ELF-1 (cell line): ENCODE measurements around the gene PRR12.

Experiments used
- DNase-seq: peaks from one replicate; pipeline ENCODE4 v3.0.0-alpha.2; 2016; ENCODE audit warnings: low read depth, low spot score

Gene PRR12

DNA sequence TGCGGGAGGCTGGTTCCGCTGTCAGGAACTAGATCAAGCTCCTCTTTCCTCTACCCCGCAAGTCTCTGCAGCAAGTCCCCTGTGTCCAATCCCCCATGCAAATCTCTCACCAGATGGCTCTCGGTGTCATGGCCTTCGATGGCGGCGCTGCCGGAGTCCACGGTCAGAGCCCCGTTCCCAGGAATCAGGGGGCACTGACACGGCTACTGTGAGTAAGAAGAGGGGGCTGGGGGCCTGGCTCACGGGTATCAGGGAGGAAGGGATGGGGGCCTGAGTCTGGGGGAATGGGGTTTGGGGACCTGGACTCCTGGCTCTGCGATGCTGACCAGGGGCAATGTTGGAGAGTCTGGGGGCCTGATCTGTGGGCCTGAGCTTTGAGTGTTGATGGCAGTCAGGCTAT, 55.0 kb downstream of the PRR12 start:
- DNase-seq: no peak

DNA sequence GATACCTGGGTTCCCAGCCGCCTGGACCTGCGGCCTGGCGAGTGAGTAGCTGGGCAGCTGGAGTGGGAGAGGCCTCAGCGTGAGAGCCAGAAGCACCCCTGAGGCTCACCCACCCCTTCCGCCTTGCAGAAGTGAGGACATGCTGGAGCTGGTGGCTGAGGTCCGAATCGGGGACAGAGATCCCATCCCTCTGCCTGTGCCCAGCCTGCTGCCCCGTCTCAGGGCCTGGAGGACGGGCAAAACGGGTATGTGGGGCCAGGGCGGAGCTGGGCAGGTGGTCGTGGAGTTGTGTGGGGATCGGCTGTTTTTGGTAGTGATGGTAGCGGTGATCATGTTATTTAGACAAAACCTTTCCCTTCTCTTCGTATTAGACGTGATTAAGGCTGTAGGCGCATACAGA, 55.6 kb downstream of the PRR12 start:
- DNase-seq: no peak

GRCh38 chr19:49651029-49651819, 60.2 kb downstream of the PRR12 start:
- DNase-seq: no peak

DNA sequence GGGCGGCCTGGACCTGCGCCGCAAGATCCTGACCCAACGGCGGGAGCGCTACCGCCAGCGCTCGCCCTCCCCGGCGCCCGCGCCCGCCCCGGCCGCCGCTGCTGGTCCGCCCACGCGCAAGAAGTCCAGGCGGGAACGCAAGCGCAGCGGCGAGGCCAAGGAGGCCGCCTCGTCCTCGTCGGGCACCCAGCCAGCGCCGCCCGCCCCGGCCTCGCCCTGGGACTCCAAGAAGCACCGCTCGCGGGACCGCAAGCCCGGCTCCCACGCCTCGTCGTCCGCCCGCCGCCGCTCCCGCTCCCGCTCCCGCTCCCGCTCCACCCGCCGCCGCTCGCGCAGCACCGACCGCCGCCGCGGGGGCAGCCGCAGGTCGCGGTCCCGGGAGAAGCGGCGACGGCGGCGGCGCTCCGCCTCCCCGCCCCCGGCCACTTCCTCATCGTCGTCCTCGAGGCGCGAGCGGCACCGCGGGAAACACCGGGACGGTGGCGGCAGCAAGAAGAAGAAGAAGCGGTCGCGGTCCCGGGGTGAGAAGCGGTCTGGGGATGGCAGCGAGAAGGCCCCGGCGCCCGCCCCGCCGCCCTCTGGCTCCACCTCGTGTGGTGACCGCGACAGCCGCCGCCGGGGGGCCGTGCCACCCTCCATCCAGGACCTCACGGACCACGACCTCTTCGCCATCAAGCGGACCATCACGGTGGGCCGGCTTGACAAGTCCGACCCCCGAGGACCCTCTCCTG, 61.0 kb downstream of the PRR12 start:
- DNase-seq: no peak

GRCh38 chr19:49652551-49653465, 61.8 kb downstream of the PRR12 start:
- DNase-seq: no peak

DNA sequence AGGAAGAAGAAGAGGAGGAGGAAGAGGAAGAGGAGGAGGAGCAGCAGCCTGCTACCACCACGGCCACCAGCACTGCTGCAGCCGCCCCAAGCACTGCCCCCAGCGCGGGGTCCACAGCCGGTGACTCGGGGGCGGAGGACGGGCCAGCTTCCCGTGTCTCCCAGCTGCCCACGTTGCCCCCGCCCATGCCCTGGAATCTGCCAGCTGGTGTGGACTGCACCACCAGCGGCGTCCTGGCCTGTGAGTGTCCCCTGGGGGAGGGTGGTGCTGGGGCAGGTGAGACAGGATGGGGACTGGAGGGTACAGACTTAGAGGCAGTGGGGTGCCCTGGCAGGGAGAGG, 62.5 kb downstream of the PRR12 start:
- DNase-seq: no peak

GRCh38 chr19:49654581-49654980, 63.6 kb downstream of the PRR12 start:
- no peak for DNase-seq

DNA sequence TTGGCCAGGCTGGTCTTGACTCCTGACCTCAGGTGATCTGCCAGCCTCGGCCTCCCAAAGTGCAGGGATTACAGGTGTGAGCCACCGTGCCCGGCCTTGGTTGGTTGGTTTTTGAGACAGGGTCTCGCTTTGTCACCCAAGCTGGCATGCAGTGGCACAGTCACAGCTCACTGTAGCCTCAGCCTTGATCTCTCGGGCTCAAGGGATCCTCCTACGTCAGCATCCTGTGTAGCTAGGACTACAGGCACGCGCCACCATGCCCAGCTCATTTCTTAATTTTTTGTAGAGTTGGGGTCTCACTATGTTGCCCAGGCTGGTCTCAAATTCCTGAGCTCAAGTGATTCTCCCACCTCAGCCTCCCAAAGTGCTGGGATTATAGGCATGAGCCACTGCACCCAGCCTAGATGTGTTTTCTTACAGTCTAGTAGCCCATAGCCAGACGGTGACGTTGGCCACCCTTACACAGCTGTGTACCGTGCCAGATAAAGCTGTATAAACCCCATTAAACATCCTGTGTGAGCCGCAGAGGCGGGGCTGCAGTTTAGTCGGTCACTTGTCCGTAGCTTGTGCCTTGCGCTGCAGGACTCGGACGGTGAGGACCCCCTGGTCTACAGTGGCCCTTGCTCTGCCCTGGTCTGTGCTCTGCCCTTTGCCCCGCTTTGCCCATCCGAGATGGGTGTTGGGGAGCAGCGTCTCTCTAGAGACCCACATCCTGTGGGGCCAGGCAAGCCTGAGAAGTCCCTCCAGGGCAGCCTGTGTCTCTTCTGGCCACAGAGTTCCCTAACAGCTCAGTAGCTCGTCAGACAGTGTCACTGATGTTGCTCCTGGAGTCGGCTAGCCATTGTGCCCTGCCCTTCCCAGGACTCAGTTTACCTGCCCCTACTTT, 64.8 kb downstream of the PRR12 start:
- no peak for DNase-seq

DNA sequence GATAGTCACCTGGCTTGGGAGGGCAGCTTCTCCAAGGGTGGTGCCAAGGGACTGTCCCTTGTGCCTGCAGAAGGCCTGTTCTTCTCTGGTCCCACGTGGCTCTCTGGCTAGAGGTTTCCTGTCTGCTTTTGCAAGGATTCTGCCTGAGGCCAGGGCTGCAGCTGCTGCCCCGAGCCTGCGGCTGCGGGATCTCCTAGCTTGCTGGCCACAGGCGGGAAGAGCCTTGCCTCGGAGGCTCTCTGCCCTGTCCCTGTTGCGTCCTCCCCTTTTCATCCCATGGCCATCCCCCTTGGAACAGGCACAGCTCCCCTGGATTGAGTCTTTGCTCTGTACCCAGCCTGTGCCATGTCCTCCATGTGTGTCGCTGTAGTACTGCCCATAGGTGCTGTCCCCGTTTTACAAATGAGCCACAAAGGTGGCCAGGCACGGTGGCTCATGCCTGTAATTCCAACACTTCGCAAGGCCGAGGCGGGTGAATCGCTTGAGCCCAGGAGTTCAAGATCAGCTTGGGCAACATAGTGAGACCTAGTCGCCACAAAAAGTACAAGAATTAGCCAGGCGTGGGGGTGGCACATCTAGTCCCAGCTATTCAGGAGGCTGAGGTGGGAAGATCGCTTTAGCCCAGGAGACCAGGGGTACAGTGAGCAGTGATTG, 65.6 kb downstream of the PRR12 start:
- no peak for DNase-seq

DNA sequence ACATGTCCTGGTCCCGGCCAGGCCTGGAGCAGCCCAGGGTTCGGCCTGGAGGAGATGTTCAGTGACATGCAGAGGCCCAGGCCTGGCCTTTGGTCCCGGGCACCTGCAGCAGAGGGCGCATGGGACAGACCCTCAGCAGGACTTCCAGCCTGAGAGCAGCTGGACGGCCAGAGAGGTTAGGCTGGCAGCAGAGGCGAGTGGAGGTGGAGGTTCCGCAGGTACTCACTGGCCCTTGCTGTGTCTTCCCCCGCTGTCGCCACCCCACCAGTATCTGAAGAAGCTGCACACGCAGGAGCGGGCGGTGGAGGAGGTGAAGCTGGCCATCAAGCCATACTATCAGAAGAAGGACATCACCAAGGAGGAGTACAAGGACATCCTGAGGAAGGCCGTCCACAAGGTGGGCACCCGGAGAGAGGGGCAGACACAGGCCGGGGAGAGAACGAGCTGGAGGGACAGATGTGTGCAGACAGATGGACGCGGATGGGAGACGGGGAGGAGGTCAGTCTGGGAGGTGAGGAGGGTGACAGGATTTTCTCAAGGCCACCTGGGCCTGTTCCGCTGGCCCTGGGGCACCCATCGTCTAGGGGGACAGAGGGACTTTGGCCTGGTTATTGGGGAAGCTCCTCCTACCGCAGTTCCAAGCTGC, 66.6 kb downstream of the PRR12 start:
- no peak for DNase-seq

GRCh38 chr19:49658139-49658517, 67.1 kb downstream of the PRR12 start:
- no peak for DNase-seq

GRCh38 chr19:49658566-49659442, 67.8 kb downstream of the PRR12 start:
- DNase-seq: no peak

DNA sequence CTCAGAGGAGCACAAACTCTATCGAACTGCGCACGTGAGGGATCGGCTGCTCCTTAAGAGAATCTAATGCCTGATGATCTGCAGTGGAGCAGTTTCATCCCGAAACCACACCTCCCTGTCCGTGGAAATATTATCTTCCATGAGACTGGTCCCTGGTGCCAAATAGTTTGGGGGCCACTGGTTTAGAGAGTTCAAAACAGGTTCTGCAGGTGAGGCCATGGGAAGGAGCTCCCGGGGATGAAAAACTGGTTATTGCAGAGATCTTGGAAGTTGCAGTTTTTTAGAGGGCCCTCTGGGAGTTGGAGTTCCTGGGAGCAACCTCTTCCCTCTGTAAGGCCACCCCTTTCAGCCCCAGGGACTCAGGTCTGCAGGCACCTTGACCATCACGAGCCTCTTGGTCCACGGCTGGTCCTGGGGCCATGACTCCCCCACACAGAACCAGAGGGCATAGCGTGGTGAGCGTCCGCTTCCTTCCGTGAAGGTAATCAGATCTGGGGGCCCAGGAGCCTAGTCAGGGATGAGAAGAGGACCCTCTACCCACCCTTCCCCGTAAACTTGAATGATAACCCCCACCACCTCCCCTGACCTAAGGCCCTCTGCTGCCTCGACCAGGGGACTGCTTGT, 69.5 kb downstream of the PRR12 start:
- no peak for DNase-seq

DNA sequence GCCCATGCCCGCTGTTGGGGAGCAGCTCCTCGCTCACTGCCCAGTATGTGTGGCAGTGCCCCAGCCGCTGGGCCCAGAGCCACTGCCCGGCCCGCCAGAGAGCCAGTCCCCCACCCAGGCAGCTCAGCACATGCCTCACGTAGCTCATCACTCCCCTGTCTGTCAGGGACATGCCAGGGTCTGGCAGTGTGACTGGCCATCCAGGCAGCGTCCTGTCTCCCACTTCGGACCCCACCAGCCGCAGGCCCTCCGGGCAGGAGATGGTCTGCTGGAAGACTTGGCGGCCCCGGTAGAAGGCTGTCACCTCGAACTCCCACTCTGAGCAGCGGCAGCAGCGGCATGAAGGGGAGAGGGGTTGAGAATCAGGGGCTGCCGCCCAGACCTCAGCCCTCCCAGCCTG, 71.0 kb downstream of the PRR12 start:
- DNase-seq: no peak

DNA sequence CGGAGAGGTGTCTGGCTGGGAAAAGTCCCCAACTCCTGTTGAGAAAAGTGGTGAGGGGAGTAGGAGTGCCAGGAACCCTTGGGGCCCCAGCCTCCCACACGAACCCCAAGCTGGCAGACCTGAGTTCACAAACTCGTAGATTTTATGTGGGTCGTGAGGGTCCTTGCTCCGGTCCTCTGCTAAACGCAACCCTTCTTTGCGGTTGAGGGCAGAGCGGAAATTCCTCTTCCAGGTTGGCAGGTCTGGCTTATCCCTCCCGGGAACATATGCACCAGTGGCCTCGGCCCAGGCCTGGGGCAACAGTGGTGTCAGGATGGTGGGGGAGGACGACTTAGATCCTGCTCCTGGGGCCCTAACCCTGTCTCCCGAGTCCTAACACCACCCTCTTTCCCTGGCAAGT, 72.2 kb downstream of the PRR12 start:
- DNase-seq: no peak

DNA sequence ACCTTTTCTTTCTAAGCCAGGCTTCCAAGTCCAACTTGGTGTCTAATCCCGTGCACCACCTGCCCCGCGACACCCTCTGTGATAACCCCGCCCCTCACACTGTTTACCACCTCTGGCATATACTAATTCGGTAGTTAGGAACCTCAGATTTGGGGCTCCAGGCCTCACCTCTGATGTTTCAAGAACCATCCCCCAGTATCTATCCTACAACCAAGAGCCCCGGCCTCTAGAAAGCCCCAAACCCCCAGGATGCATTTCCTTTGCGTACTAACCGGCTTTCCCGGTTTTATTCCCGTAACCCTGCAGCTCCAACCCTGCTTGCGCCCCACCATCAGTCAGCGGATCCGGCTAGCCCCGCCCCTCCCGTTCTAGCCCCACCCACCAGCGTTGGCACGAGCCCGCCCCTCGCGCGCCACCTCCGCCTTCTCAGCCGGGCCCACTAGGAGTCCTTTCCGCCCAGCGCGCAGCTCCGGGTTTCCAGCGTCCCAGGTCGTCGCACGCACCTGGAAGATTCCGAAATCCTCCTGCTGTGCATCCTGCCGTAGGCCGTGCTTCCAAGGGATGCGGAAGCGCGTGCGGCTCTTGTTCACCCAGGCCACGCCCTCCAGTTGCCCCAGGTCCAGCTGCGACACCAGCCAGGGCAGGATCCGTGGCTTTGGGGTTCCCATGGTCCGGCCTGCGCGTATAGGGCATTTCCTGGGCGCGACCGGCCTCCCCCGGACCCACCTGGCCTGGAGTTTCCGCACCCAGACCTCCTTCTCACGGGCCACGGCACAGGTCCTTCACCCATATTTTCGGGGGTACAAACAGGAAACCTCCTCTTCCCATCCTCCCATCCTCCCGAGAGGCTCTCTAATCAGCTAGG, 73.4 kb downstream of the PRR12 start:
- peak; percentile 94 for DNase-seq

GRCh38 chr19:49665036-49665350, 74.0 kb downstream of the PRR12 start:
- DNase-seq: no peak
